GM18519 (cell line): ENCODE results near the gene SOCS3.

Experiments
- ATAC-seq: cut with Tn5 transposase; IDR thresholded peaks from one replicate; pipeline ENCODE4 v1.9.1; 2021; ENCODE audit warnings: mild to moderate bottlenecking, moderate library complexity; ENCODE audit not compliant: unreplicated experiment, low FRiP score

SOCS3 gene

DNA sequence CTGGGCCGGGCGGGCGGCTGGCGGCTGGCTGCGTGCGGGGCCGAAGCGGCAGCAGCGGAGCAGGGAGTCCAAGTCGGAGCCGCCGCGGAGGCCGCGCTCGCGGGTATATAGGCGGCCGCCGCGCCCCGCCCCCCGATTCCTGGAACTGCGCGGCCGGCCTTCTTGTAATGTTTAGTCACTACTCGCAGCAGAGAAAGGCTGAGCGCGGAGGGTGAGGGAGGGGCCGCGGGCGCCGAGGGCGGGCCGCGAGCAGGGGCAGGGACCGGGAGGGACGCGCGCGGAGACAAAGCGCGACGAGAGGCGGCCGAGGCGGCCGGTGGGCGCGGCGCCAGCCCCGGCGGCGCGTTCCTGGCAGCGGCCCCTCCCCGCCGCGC is at the start of gene SOCS3:
Gene SOCS3 (minus strand): TSS at position 81 of the 374 bp plus-strand sequence. CDS start 982 bp downstream, outside the sequence.
- no peak for ATAC-seq

DNA sequence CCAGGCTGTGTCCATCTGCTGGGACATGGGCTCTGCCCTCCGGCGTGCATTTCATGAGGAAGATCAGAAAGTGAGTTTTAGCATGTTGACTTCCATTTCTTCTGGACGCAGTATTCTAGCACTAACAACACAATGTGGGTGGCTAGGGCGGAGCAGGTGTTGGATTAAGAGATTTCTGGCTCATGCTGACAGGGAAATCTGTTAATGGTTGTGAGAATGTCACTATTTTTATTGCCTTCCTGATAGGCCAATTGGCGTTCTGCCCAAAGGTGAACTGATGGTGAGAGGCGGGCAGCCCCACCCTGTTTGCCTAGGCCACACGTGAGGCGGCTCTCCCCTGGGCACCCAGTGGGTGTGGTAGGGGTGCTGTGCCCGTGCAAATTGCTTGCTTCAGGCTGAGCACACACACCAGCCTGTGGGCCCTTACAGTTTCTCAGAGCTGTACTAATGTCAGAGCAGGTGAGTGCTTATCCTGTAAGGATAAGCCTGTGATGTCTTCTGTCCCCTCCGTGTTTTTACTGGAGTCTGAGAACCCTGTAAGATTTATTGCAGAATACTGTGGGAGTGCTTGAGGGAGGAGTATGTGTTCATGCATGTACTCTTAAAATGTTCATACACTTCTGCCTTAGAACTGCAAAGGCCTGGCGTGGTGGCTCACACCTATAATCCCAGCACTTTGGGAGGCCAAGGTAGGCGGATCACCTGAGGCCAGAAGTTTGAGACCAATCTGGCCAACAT is 49.5 kb upstream of the SOCS3 start:
- ATAC-seq: no peak

DNA sequence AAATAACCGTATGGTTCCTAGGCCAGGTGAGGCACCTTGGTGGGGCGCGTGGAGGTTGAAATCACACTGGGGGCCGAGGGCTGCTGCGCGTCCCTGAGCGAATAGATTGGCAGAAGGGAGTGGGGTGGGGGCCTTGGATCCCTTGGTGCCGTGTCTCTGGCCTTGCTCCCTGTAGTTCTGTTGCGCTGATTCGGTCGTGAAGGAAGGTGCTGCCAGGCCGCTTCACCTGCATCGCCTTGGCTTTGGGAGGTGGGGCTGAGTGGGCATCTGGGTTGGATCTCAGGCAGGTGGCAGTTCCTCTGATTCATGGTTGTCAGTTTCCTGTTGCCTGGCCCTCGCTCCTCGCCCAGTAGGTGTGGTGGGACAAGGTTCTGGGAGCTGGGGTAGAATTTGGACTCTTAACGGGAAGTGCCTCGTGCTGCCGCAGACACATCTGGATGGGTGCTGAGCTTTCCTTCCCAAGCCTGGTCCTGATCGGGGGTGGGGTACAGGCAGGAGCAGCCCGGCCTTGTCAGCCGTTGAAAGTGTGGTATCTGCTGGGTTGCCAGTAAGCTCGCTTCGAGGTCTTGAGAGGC is 48.7 kb upstream of the SOCS3 start:
- ATAC-seq: no peak

DNA sequence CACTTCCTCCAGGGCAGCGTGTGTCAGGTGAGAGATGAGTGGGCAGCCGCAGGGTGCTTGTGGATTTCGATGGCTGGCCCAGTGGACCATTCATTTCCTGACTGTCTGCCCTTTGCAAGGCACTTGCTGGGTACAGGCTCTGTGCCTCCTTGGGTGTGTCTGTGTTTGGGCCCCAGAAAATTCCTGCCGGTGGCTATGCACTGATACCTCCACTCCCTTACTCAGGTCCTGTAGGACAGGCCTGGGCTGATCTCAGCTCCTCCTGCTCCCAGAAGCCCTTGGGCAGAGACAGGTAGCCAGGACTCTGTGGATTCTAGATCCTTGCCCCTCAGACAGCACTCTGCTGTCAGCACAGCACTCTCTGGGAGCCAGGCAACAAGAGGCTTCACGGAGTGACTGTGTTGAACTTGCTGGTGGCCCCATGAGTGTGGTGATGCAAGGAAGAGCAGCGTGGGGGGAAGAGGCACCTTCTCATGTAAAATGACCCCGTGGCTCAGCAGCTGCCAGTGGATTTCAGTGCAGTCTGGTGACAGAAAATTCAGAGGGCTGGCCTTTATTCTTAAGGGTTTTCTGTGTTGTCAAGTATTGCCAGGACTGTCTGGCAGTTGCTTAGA is 47.6 kb upstream of the SOCS3 start:
- ATAC-seq: no peak

GRCh38 chr17:78406920-78407319 is 47.0 kb upstream of the SOCS3 start:
- ATAC-seq: no peak

GRCh38 chr17:78406396-78406795 is 46.5 kb upstream of the SOCS3 start:
- no peak for ATAC-seq

DNA sequence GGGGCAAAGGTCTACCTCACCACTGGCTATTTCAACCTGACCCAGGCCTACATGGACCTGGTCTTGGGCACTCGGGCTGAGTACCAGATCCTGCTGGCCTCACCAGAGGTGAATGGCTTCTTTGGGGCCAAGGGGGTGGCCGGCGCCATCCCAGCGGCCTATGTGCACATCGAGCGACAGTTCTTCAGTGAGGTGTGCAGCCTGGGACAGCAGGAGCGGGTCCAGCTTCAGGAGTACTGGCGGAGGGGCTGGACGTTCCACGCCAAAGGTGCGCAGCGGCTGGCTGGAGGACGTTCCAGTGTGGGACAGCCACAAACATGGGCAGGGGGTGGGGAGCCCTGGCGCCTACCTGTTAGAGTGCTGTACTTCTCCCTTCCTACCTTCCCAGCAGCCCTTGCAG is 43.9 kb upstream of the SOCS3 start:
- no peak for ATAC-seq

GRCh38 chr17:78401891-78402290 is 42.0 kb upstream of the SOCS3 start:
- no peak for ATAC-seq

DNA sequence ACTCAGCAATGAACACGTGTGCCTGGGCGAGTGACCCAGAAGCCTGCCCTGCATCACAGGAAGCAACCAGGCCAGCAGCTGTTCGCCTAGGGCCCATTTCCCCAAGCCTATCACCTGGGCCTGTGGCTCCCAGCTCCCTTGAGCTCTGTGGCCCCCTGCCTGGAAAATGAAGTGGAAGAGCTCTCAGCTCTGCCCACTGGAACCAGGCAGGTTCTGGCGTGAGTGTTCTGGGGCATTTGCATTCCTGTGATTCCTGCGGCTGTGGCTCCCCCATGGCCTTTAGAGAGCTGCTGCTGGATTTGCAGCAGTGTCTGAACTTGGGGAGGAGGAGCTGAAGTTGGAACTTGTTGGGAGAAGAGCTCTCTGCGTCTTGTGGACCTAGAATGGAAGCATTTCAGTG is 41.4 kb upstream of the SOCS3 start:
- no peak for ATAC-seq

GRCh38 chr17:78400581-78401240 is 40.8 kb upstream of the SOCS3 start:
- no peak for ATAC-seq

DNA sequence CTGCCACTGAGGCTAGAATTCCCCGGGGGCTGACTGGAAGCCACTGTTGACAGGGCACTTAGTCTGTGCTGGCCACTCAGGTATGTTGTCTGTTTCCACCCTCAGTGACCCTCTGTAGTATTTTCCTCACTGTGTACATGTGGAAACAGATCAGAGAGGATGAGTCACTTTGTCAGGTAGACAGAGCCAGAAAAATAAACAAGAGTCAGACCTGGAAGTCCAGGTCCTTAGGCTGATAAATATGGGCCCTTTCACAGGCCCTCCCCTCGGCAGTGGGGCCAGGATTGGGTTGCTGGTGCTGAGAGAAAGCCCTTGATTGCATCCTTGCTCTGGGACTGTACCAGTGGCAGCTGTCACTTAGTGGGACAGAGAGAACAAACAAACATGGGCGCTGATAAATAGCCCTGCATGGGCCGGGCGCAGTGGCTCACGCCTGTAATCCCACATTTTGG is 39.8 kb upstream of the SOCS3 start:
- ATAC-seq: no peak

GRCh38 chr17:78399028-78399692 is 39.3 kb upstream of the SOCS3 start:
- no peak for ATAC-seq

GRCh38 chr17:78398390-78398789 is 38.5 kb upstream of the SOCS3 start:
- no peak for ATAC-seq

- no peak for ATAC-seq
These were observed 37.8 kb upstream of the SOCS3 start for GRCh38 chr17:78397681-78398101.

DNA sequence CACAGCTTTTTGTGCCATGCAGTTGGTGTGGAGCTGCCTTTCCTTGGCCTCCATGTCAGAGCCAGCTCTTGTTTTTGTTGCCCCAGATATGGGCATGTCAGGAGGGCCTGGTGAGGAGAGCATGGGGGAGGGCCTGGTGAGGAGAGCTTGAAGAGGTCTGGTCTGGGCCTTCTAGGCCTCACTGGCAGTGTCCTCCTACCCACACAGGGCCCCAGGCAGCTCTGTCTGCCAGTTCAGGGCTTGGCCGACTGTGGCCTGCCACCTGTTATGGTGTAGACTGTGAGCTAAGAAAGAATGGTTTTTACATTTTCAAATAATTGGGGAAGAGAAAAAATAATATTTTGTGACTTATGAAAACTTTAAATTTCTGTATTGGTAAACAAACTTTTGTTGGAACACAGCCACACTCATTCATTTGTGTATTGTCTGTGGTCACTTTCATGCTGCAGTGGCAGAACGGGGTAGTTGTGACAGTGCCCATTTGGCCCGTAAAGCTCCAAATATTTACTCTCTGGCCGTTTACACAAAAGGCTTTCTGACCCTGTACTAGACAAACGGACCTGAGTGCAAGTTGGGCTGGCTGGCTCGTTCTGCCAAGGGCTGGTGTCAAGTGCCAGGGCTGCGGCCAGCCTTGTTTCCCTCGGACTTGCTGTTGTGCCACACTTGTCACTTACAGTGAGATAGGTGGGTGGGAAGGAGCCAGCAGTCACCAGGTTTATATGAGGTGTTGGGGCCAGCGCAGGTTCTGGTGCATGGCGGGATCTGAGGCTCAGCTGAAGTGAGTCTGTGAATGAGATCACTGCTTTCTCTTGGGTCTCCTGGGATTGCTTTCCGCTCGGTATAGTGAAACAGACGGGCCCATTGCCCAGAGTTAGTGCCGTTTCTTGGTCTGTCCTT is 36.8 kb upstream of the SOCS3 start:
- ATAC-seq: no peak

DNA sequence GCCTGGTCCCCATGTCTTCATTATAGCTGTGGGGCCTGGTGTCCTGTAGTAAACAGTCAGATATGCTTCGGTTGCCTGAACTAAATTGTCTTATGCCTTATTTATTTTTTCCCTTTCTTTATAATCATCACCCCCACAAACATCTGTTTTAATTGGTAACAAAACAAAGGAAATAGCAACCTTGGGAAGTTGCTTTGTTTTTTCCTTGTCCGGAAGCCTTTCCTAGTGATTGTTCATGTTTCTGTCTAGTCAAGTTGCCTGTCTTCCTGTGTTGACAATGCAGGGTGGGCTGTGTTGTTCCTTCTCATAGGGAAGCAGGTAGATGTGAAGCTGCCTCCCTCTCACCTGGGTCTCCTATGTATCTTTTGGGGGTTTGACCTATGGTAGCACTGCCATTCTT is 35.3 kb upstream of the SOCS3 start:
- no peak for ATAC-seq

DNA sequence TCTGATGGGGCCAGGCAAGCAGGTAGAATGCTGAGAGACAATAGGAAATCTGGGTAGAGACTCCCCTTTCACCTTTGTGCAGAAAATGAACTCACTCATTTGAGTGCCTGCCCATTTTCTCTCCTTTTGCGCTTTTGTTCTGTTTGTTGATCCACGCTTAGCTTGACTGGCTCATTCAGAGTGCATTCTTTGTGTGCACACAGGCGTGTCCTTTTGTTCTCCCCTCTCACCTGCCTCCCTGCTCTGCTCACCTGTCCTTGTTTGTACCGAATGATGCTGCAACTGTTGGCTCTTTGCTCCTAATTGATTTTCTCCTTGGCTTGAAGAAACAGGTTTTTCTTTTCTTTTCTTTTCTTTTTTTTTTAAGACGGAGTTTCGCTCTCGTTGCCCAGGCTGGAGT is 34.3 kb upstream of the SOCS3 start:
- no peak for ATAC-seq

DNA sequence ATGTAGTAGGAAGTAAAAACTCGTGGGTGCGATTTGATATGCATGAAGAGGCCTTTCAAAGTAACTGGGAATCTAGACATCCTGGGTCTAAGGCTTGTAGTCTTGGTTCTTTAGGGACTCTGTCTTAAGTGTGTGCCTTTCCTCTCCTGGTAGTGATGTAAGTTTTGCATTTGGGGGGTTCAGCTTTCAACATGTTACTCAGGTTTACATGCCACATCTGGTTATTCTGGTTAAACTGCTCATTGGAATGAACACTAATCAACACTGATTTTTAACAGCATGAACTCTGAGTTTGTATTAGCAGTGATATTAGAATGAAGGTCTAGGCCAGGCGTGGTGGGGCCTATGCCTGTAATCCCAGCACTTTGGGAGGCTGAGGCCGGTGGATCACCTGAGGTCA is 33.7 kb upstream of the SOCS3 start:
- no peak for ATAC-seq

DNA sequence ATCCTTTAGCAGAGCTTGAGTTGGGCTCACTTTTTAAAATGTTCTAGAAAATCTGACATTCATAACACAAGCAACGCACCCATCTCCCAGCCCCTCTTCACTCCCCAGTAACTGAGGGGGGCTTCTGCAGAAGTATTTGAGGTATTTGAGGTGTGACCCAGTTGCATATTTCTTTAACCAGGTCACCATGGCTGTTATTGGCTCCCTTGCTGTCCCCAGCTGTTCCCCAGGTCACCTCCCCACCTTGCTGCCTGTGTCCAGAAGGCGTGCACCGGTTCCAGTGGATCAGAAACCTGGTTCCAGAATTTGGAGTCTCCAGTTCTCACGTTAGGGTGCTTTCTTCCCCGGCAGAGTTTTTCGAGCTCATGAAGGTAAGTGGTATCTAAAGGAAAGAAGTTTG is 32.4 kb upstream of the SOCS3 start:
- no peak for ATAC-seq

GRCh38 chr17:78391843-78392242 is 32.0 kb upstream of the SOCS3 start:
- ATAC-seq: no peak
